HEK293 (cell line): ENCODE data around the gene IL3.
"Not testable (repeated sequence)": the region's sequence is repeated elsewhere in the genome, so short reads cannot be mapped to it uniquely, and the experiment has no call there.

ENCODE experiments used
- HOXC10 ChIP-seq: sonication (generic); formaldehyde crosslinking; IDR thresholded peaks from 2 replicates; pipeline ENCODE4 v1.8.1; 2023; ENCODE audit warnings: mild to moderate bottlenecking, missing genetic modification reagents
- ZBTB21 ChIP-seq: fragments of 450-650 bp; formaldehyde crosslinking; IDR thresholded peaks from 2 replicates; pipeline ENCODE4 v1.5.1; 2017; ENCODE audit warnings: missing biosample characterization, missing genetic modification characterization
- ZNF596 ChIP-seq: fragments of 450-650 bp; IDR thresholded peaks from 2 replicates; pipeline ENCODE4 v1.5.0; 2018; ENCODE audit warnings: missing biosample characterization, mild to moderate bottlenecking, missing genetic modification characterization, moderate library complexity
- TF ChIP-seq, protein P1 (sequence below): fragments of 450-650 bp; formaldehyde crosslinking; IDR thresholded peaks from 2 replicates; pipeline ENCODE4 v1.5.1; 2016; ENCODE audit warnings: missing biosample characterization, missing genetic modification characterization

DNA sequence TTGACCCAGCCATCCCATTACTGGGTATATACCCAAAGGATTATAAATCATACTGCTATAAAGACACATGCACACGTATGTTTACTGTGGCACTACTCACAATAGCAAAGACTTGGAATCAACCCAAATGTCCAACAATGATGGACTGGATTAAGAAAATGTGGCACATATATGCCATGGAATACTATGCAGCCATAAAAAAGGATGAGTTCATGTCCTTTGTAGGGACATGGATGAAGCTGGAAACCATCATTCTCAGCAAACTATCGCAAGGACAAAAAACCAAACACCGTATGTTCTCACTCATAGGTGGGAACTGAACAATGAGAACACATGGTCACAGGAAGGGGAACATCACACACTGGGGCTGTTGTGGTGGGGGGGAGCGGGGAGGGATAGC is 48.5 kb downstream of the IL3 start:
- TF ChIP-seq, protein P1, sequence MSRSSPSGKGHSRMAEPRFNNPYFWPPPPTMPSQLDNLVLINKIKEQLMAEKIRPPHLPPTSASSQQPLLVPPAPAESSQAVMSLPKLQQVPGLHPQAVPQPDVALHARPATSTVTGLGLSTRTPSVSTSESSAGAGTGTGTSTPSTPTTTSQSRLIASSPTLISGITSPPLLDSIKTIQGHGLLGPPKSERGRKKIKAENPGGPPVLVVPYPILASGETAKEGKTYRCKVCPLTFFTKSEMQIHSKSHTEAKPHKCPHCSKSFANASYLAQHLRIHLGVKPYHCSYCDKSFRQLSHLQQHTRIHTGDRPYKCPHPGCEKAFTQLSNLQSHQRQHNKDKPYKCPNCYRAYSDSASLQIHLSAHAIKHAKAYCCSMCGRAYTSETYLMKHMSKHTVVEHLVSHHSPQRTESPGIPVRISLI (tag by site-specific recombination): not testable (repeated sequence)
- not testable (repeated sequence) for TF ChIP-seq ZBTB21 (tag by site-specific recombination); ZNF596 (tag by site-specific recombination); HOXC10
